ENCODE measurements around the gene ECT2.
"Not testable (repeated sequence)": the region's sequence is repeated elsewhere in the genome, so short reads cannot be mapped to it uniquely, and the experiment has no call there.

ECT2 gene

DNA sequence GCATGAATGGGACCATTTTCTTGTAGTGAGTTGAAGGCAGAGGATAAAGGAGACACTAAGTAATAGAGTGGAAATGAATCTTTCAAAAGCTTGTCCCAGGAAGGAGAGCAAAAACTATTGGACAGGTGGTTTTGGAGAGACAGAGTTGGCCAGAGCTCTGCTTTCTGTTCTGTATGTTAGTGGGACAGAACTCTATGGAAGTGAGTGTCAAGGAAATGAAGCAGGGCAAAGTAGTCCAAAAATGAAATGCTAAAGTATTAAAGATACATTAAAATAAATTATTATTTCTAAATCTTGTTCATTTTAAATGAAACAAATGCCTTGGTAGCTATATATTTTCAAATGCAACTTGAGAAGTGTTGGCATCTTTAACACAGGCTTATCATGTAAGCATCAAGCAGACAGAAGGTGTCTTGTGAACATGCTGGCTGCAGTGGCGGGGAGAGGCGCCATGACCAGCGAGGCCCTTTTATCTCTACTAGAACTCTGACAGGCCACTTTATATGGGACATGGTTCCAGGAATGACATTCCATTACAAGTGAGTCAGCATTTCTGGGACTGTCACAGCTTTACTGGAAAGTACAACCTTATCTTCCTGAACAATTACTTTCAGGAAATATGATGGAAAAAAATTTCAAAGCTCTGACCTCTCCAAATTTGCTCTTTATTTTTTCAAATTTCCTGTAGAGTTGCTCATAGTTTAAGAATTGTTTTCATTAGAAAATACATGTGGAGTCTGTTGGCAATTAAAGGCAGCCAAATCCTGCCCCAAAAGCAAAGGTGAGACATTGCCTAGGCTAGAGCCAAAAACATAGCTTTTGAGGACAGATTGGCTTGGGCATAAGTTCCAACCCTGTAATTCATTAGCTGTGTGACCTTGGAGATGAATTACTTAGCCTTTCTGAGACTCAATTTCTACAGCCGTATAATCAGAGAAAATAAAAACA, 106.5 kb downstream of the ECT2 start:
- no peak for DNase-seq (ENCODE audit: low read depth in 2 of 2)

GRCh38 chr3:172859041-172859440, 108.5 kb downstream of the ECT2 start:
- no peak for DNase-seq (ENCODE audit: low read depth in 2 of 2)

GRCh38 chr3:172866726-172867350, 116.3 kb downstream of the ECT2 start:
- DNase-seq (ENCODE audit: low read depth in 2 of 2) = not testable (repeated sequence)

GRCh38 chr3:172868582-172869200, 118.2 kb downstream of the ECT2 start:
- no peak for DNase-seq (ENCODE audit: low read depth in 2 of 2)

DNA sequence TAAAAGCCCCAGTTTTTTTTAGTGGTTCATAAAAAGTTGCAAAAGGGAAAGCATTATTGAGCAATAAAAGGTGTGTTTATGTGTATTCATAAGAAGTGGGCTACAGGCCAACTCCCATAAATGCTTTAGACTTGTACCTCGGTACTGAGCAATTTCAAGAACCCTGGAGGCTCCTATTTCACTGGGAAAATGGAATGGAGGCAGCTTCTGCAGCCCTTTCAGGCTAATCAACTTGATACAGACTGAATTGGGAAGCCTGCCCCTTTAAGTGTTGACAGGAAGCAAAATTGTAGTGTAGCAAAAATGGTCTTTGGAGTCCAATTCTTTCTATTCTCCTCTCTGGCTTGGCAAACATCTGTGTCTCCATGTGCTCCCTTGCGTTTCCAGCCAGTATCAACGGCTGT, 118.8 kb downstream of the ECT2 start:
- no peak for DNase-seq (ENCODE audit: low read depth in 2 of 2)

DNA sequence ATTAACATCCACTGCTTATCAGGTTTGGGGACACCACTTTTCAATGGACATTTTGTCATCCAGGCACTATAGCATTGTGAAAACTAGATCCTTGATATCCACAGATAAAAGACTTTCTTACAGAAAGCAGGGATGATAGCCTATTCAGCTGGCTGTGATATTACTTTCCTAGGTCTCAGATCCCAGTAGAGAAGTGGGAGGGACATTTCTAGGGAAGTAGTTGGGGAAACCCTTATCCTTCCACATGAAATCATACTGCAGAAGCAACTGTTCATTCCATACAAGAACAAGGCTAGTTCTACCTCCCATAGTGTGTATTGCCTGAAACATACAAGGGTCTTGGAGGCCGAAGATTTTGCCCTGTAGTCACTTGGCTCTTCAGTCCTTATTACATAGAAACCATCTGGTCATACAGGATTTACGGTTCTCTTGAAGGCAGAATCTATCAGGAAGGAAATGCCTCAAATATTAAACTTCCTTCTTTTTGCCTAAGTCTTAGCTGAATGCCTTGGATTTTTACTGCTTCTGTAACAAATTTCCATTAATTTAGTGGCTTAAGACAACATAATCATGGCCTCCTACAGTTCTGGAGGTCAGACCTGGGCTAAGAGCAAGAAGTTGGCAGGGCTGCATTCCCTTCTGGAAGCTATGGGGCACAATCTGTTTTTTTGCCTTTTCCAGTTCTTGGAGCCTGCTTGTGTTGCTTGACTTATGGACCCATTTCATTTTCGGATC, 119.4 kb downstream of the ECT2 start:
- no peak for DNase-seq (ENCODE audit: low read depth in 2 of 2)

All from stimulated activated CD4-positive, alpha-beta T cell treated with anti-CD3 and anti-CD28 coated beads, Interleukin-1b, Interleukin-23, amount 100 ng/mL, for 4 hours (primary cell).